AG09319 (cell line): Measurements from ENCODE around the gene ABCC4.

Source experiments
- DNase-seq: peaks from one replicate; pipeline ENCODE4 v3.0.0-alpha.2; 2010; ENCODE audit warnings: low read depth; ENCODE audit errors: extremely low read depth
- TF ChIP-seq, protein P1 (sequence below): IDR thresholded peaks from 2 replicates; pipeline ENCODE4 v1.5.1; 2011; ENCODE audit warnings: low read depth, mild to moderate bottlenecking, inconsistent platforms, low read length, moderate library complexity

The ABCC4 gene

DNA sequence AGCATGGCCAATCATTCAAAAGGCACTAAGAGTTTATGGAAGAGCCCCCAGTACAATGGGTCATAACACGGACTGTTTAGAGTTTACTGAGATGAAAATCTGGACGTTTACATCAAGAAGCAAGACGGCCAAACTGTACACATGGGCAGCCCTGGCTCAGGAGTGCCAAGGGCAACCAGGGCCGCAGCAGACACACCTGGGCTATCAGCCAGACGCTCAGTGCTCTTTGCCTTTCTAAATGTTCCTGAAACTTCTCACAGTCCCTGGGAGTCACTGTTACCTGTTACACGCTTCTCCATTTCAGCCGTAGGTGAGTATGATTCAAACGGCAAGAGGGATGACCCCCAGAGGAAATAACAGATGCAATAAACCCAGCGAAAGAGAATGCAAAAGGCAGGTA lies 64.5 kb downstream of the ABCC4 start:
- TF ChIP-seq, protein P1, sequence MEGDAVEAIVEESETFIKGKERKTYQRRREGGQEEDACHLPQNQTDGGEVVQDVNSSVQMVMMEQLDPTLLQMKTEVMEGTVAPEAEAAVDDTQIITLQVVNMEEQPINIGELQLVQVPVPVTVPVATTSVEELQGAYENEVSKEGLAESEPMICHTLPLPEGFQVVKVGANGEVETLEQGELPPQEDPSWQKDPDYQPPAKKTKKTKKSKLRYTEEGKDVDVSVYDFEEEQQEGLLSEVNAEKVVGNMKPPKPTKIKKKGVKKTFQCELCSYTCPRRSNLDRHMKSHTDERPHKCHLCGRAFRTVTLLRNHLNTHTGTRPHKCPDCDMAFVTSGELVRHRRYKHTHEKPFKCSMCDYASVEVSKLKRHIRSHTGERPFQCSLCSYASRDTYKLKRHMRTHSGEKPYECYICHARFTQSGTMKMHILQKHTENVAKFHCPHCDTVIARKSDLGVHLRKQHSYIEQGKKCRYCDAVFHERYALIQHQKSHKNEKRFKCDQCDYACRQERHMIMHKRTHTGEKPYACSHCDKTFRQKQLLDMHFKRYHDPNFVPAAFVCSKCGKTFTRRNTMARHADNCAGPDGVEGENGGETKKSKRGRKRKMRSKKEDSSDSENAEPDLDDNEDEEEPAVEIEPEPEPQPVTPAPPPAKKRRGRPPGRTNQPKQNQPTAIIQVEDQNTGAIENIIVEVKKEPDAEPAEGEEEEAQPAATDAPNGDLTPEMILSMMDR, result no peak
- DNase-seq, result no peak

DNA sequence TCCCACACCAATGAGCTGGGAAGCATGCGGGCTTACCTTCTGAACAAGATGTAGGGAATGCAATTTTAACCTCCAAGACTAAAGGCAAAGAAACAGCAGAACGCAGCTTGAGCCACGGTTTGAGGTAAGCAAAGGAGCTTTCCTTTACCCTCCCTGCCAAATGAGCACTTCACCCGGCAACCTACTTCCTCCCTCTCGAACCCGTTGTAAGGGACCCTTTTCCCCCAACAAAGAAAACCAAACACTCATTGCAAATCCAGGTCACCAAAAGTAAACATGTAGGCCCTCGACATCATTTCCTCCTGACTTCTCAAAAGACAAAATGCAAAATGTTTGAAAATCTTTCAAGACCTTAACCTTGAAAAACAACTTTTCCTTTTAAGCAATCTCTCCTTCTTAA lies 65.3 kb downstream of the ABCC4 start:
- DNase-seq, result no peak
- TF ChIP-seq, protein P1, result no peak

DNA sequence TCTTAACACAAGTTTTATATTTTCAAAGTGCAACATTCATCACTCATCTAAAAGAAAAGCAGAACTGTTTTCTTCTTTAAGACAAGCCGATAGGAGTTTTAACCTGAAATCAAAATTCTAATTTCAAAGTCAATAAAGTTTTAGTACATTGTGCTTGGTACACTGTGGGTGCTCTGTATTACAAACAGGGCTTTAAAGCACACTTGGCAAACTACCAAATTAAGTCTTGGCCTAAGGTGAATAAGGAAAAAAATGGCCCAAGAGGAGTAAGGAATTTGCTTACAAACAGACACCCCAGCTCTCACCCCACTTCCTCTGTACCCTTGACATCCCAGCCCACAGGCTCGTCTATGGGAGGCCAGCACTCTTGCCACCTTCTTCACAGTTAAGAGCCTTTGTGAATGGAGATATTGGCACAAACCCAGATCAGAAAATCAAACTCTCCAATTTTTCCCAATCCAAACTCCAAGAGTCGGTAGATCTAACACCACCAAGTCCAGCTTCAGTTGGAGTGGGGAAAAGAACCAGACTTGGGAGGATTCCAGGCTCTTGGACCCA lies 66.0 kb downstream of the ABCC4 start:
- no peak for DNase-seq
- TF ChIP-seq, protein P1, result no peak

DNA sequence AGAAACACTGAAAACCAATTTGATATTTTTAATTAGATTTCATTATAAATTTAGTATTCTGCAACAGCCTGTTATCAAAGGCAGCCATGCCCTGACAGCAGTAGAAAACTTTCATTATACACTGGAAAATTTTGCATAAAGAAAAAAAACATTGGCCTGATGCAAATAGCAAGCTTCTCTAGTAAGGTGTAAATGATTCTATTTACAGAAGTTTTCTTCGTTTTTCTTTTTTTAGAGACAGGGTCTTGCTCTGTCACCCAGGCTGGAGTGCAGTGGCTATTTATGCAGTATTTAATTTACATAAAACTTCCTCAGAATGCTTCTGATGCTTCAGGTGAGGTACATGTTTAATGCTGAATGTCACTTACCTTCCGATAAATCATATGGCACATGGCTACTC lies 67.0 kb downstream of the ABCC4 start:
- TF ChIP-seq, protein P1, result no peak
- no peak for DNase-seq

DNA sequence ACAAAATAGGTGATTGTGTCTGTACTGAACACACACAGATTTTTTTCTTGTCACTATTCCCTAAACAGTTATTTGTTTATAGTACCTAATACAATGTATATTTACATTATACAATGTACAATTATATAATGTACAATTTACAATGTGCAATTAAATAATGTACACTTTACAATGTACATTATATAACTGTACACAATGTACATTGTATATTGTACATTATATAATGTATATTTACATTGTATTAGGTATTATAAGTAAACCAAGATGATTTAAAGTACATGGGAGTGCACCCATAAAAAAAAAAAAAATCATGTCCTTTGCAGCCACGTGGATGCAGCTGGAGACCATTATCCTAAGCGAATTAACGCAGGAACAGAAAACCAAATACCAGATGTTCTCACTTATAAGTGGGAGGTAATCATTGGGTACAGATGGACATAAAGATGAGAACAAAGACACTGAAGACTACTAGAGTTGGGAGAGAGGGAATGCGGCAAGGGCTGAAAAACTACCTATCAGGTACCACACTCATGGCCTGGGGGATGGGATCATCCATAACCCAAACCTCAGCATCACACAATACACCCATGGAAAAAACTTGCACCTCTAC lies 68.1 kb downstream of the ABCC4 start:
- TF ChIP-seq, protein P1, result no peak
- no peak for DNase-seq

DNA sequence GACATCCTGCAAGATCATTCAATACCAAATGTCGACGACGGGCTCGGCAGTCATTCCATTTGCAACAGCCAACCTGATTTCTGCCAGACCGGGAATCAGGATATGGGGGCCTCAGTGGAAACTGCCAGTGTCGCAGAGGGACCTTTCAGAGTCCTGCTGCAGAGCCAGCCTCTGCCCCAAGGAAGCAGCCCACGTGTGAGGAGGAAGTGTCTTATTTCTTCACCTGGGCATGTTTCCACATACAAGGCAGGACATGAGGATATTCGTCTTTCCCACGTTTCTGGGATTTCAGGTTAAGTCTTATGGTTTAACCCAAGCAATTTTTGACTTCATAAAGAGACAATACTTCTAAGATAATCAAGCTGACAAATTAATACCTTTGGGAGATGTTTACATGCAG lies 69.9 kb downstream of the ABCC4 start:
- TF ChIP-seq, protein P1, result no peak
- no peak for DNase-seq

DNA sequence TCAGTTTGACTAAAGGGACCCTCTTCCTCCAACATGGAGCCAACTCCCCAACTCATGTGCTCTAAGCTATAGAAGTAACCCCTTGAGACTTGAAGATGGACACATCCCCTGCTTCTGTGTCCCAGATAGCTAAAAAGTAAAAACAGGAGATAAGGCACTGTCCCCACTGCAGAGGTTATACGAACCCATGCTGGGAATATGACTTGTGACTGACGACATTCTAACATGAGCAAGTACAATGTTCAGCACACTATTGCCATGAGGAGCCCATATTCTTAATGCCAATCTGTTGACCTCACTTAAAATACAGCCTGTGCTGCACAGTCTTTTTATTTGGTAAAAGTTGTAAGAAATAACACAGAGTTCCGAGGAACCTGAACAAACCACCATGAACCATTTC lies 71.4 kb downstream of the ABCC4 start:
- TF ChIP-seq, protein P1, result no peak

More for the DNA sequence above, 71.4 kb downstream of the ABCC4 start:
- no peak for DNase-seq
